Measurements from ENCODE around the gene EAF1. TPM values are rescaled to one million over a fixed set of nuclear protein-coding genes. Genes with fewer than 3 reads are reported as not detected.

The EAF1 gene
- total and polyA plus RNA-seq, 2 of the 8 experiments (the other 6 are each of a cell fraction or from before 2014, with no cell fraction given), result 13.9 to 26.8 TPM

DNA sequence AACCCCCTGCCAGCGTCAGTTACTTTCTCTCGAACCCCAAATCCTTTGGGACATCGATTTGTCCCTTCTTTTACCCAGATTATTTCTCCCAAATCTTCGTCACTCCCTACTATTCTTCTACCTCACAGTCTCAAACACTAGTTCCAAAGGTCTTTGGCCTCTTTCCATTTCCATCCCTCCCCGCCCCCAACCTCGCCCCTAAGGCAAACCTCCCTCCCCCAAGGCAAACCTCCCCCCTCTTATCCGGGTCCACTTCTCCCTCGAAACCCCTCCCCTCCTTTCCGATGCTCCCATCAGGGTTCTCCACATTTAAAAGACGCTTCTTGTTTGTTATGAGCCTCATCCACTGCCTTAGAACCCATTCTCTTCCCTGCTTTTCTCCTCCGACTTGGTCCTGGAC is 583 bp downstream of the EAF1 start (continued):
- TF ChIP-seq, protein P1, sequence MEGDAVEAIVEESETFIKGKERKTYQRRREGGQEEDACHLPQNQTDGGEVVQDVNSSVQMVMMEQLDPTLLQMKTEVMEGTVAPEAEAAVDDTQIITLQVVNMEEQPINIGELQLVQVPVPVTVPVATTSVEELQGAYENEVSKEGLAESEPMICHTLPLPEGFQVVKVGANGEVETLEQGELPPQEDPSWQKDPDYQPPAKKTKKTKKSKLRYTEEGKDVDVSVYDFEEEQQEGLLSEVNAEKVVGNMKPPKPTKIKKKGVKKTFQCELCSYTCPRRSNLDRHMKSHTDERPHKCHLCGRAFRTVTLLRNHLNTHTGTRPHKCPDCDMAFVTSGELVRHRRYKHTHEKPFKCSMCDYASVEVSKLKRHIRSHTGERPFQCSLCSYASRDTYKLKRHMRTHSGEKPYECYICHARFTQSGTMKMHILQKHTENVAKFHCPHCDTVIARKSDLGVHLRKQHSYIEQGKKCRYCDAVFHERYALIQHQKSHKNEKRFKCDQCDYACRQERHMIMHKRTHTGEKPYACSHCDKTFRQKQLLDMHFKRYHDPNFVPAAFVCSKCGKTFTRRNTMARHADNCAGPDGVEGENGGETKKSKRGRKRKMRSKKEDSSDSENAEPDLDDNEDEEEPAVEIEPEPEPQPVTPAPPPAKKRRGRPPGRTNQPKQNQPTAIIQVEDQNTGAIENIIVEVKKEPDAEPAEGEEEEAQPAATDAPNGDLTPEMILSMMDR (IDR thresholded peaks at IDR 0.05; ENCODE audit: control extremely low read depth in 1 of 3, insufficient read depth in 1 of 3, low read depth in 1 of 3, low read length in 3 of 3), result no peak
- TF ChIP-seq, protein P2, sequence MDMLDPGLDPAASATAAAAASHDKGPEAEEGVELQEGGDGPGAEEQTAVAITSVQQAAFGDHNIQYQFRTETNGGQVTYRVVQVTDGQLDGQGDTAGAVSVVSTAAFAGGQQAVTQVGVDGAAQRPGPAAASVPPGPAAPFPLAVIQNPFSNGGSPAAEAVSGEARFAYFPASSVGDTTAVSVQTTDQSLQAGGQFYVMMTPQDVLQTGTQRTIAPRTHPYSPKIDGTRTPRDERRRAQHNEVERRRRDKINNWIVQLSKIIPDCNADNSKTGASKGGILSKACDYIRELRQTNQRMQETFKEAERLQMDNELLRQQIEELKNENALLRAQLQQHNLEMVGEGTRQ (IDR thresholded peaks at IDR 0.05; ENCODE audit: low read length), result no peak
- TF ChIP-seq MAFK (IDR thresholded peaks at IDR 0.05; ENCODE audit: low read depth, low read length) (no peak), ASH2L (IDR thresholded peaks at IDR 0.05; ENCODE audit: low read length) (no peak), SP4 (IDR thresholded peaks at IDR 0.05; ENCODE audit: low read length) (no peak), EGR1 (IDR thresholded peaks at IDR 0.05; ENCODE audit: borderline replicate concordance, low read depth, low read length) (no peak), NRF1 (IDR thresholded peaks at IDR 0.05; ENCODE audit: low read depth, low read length) (no peak), BACH1 (IDR thresholded peaks at IDR 0.05; ENCODE audit: low read length) (no peak)

All from H1 (cell line).